Measurements from ENCODE around the gene OLFM2. TPM values are rescaled to one million over a fixed set of nuclear protein-coding genes. Genes with fewer than 3 reads are reported as not detected.

Gene OLFM2
- total RNA-seq, 4 donors from 2014 or later: 0.25 to 0.78 TPM; not detected in 2

GRCh38 chr19:9860407-9860806, 75.9 kb downstream of the OLFM2 start:
- Histone ChIP-seq H3K4me1 (no peaks in the 10 kb centered on the region), H3K27ac (no peak overlapping the region), H3K36me3 (no peaks in the 10 kb centered on the region), H3K4me3 (no peak overlapping the region), H3K9me3 (no peaks in the 10 kb centered on the region), H3K27me3 (no peaks in the 10 kb centered on the region)
- ATAC-seq: no peak
- TF ChIP-seq CTCF (IDR thresholded peaks at IDR 0.05 in 4 of 5, conservative IDR thresholded peaks at IDR 0.05 in 1 of 5): no peak
- TF ChIP-seq POLR2A (IDR thresholded peaks at IDR 0.05): no peak
- no peak for DNase-seq
- intact Hi-C loops (cut with DNase I; ENCODE audit: low total_unique reads) (no loop called here), in situ Hi-C loops (cut with MboI; ENCODE audit: low sequenced_read_pairs in 4 of 4) (no loop called here)

- Histone ChIP-seq H3K27ac (no peak overlapping the region), H3K27me3 (no peaks in the 10 kb centered on the region), H3K4me3 (no peak overlapping the region), H3K36me3 (no peaks in the 10 kb centered on the region), H3K4me1 (no peaks in the 10 kb centered on the region), H3K9me3 (no peaks in the 10 kb centered on the region)
- in situ Hi-C loops (cut with MboI; ENCODE audit: low sequenced_read_pairs in 4 of 4): no loop called here
- intact Hi-C loops (cut with DNase I; ENCODE audit: low total_unique reads): no loop called here
- DNase-seq (no peak), ATAC-seq (no peak)
- TF ChIP-seq CTCF (IDR thresholded peaks at IDR 0.05 in 4 of 5, conservative IDR thresholded peaks at IDR 0.05 in 1 of 5) (no peak), POLR2A (IDR thresholded peaks at IDR 0.05) (no peak)
Measured at GRCh38 chr19:9858766-9859165, 77.5 kb downstream of the OLFM2 start.

DNA sequence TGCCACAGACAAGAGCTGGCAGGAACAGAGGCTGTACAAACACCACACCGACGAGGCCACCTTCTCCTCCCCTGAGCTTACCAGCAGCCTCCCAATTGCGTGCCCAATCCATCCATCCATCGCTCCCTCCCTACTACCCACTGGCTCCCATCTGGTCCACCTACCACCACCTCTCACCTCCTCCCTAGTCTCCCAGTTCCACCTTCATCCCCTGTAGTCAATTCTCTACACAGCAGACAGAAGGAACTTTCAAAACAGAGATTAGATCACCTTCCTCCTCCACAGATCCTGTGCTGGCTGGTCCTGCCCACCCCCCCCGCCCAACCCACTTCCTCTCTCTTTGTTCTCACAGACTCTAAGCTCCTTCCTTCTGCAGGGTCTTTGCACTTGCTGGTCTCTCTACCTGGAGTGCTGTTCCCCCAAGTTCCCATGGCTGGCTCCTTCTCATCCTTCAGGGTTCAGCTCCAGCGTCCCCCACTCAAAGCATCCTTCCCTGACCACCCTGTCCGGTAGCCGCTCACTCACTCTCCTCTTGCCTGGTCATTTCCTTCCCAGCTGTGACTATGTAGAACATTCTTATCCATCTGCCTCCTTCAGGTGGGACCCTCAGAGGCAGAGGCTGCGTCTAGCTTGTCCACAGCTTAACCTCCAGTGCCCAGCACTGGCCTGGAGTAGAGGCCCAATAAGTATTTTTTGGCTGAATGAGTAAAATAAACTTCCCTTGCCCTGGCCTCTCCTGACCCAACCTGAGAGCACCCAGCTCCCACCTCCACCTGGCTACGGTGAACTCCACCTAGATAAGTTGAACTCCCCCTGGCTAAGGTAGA, 78.2 kb downstream of the OLFM2 start:
- DNase-seq: no peak
- no peak for ATAC-seq
- Histone ChIP-seq H3K4me1 (no peaks in the 10 kb centered on the region), H3K27me3 (no peaks in the 10 kb centered on the region), H3K9me3 (no peaks in the 10 kb centered on the region), H3K4me3 (no peak overlapping the region), H3K36me3 (no peaks in the 10 kb centered on the region), H3K27ac (no peak overlapping the region)
- in situ Hi-C loops (cut with MboI; ENCODE audit: low sequenced_read_pairs in 4 of 4): no loop called here
- intact Hi-C loops (cut with DNase I; ENCODE audit: low total_unique reads): no loop called here
- TF ChIP-seq POLR2A (IDR thresholded peaks at IDR 0.05) (no peak), CTCF (IDR thresholded peaks at IDR 0.05 in 4 of 5, conservative IDR thresholded peaks at IDR 0.05 in 1 of 5) (no peak)

- Histone ChIP-seq H3K36me3 (no peaks in the 10 kb centered on the region), H3K4me1 (no peaks in the 10 kb centered on the region), H3K9me3 (no peaks in the 10 kb centered on the region), H3K27me3 (no peaks in the 10 kb centered on the region), H3K27ac (no peak overlapping the region), H3K4me3 (no peak overlapping the region)
- in situ Hi-C loops (cut with MboI; ENCODE audit: low sequenced_read_pairs in 4 of 4) (no loop called here), intact Hi-C loops (cut with DNase I; ENCODE audit: low total_unique reads) (no loop called here)
- DNase-seq: no peak
- TF ChIP-seq CTCF (IDR thresholded peaks at IDR 0.05 in 4 of 5, conservative IDR thresholded peaks at IDR 0.05 in 1 of 5) (no peak), POLR2A (IDR thresholded peaks at IDR 0.05) (no peak)
- no peak for ATAC-seq
Measured at GRCh38 chr19:9857076-9857721, 79.1 kb downstream of the OLFM2 start.
